ENCODE measurements around the gene C19orf81. TPM values are rescaled to one million over a fixed set of nuclear protein-coding genes. Genes with fewer than 3 reads are reported as not detected.

C19orf81 gene
- total and polyA plus RNA-seq, 4 donors: 1.3 to 2.5 (median 1.7) TPM; not detected in 1

GRCh38 chr19:50640368-50640767, 8.9 kb upstream of the C19orf81 start:
- peaks cover 4 to 35% (median 15%) of the 10 kb centered on the region in 3 donors for H3K27me3 ChIP-seq (ENCODE audit: control insufficient read depth in 3 of 3, insufficient read depth in 3 of 3, low read length in 2 of 3)
- 65 to 68% methylated on average over 2 of the region's 2 CpGs for WGBS, 2 donors

GRCh38 chr19:50644315-50644915, 4.8 kb upstream of the C19orf81 start:
- no peak overlapping the region for H3K9ac ChIP-seq (ENCODE audit: insufficient read depth in 1 of 2, low read length in 2 of 2)
- no peaks in the 10 kb centered on the region for H3K36me3 ChIP-seq (ENCODE audit: control insufficient read depth in 4 of 4, insufficient read depth in 4 of 4, low read length in 4 of 4)
- peaks cover 3 to 13% (median 7%) of the 10 kb centered on the region in 3 donors for H3K27me3 ChIP-seq (ENCODE audit: control insufficient read depth in 3 of 3, insufficient read depth in 3 of 3, low read length in 2 of 3)
- peaks cover 0 to 2% (median 0%) of the 10 kb centered on the region in 5 donors for H3K4me1 ChIP-seq (ENCODE audit: control insufficient read depth in 5 of 5, insufficient read depth in 5 of 5, low read length in 5 of 5)
- H3K27ac ChIP-seq (ENCODE audit: low read depth in 1 of 2, low read length in 1 of 2): no peak overlapping the region
- WGBS, 2 donors: 37 to 67% methylated on average over 1 of the region's 1 CpG
- ATAC-seq (ENCODE audit: insufficient read depth, low FRiP score): no peak
- no peak overlapping the region for H3K4me3 ChIP-seq
- TF ChIP-seq CTCF (IDR thresholded peaks at IDR 0.05; ENCODE audit: control extremely low read depth, extremely low read depth): no peak
- H3K9me3 ChIP-seq (ENCODE audit: control insufficient read depth in 4 of 4, insufficient read depth in 3 of 4, low read length in 3 of 4): peaks cover 0 to 8% (median 0%) of the 10 kb centered on the region in 4 donors
- no peak for DNase-seq

More at GRCh38 chr19:50640368-50640767, 8.9 kb upstream of the C19orf81 start:
- Histone ChIP-seq H3K9ac (ENCODE audit: insufficient read depth in 1 of 2, low read length in 2 of 2) (no peak overlapping the region), H3K9me3 (ENCODE audit: control insufficient read depth in 4 of 4, insufficient read depth in 3 of 4, low read length in 3 of 4) (peaks cover 0 to 12% (median 2%) of the 10 kb centered on the region in 4 donors), H3K36me3 (ENCODE audit: control insufficient read depth in 4 of 4, insufficient read depth in 4 of 4, low read length in 4 of 4) (no peaks in the 10 kb centered on the region), H3K27ac (ENCODE audit: low read depth in 1 of 2, low read length in 1 of 2) (no peak overlapping the region), H3K4me1 (ENCODE audit: control insufficient read depth in 5 of 5, insufficient read depth in 5 of 5, low read length in 5 of 5) (peaks cover 0 to 4% (median 0%) of the 10 kb centered on the region in 5 donors), H3K4me3 (no peak overlapping the region)
- TF ChIP-seq CTCF (IDR thresholded peaks at IDR 0.05; ENCODE audit: control extremely low read depth, extremely low read depth): no peak
- no peak for DNase-seq
- ATAC-seq (ENCODE audit: insufficient read depth, low FRiP score): no peak

GRCh38 chr19:50645107-50645506, 4.1 kb upstream of the C19orf81 start:
- Histone ChIP-seq H3K4me3 (no peak overlapping the region), H3K36me3 (ENCODE audit: control insufficient read depth in 4 of 4, insufficient read depth in 4 of 4, low read length in 4 of 4) (no peaks in the 10 kb centered on the region), H3K9me3 (ENCODE audit: control insufficient read depth in 4 of 4, insufficient read depth in 3 of 4, low read length in 3 of 4) (peaks cover 0 to 6% (median 0%) of the 10 kb centered on the region in 4 donors), H3K27me3 (ENCODE audit: control insufficient read depth in 3 of 3, insufficient read depth in 3 of 3, low read length in 2 of 3) (peaks cover 3 to 13% (median 4%) of the 10 kb centered on the region in 3 donors), H3K27ac (ENCODE audit: low read depth in 1 of 2, low read length in 1 of 2) (no peak overlapping the region), H3K9ac (ENCODE audit: insufficient read depth in 1 of 2, low read length in 2 of 2) (no peak overlapping the region), H3K4me1 (ENCODE audit: control insufficient read depth in 5 of 5, insufficient read depth in 5 of 5, low read length in 5 of 5) (no peaks in the 10 kb centered on the region)
- no peak for TF ChIP-seq CTCF (IDR thresholded peaks at IDR 0.05; ENCODE audit: control extremely low read depth, extremely low read depth)
- 63 to 75% methylated on average over 6 of the region's 6 CpGs for WGBS, 2 donors
- ATAC-seq (ENCODE audit: insufficient read depth, low FRiP score): no peak
- no peak for DNase-seq

Measured in lung (tissue), 12 donors.